ENCODE results near the gene CRYGS. TPM values are rescaled to one million over a fixed set of nuclear protein-coding genes. Genes with fewer than 3 reads are reported as not detected.
A peak's percentile ranks its signal among the peaks of the same experiment; 100 is the strongest.
"Not testable (repeated sequence)": the region's sequence is repeated elsewhere in the genome, so short reads cannot be mapped to it uniquely, and the experiment has no call there.

Gene CRYGS
- polyA plus RNA-seq, 4 donors = 5.3 to 8.0 (median 5.4) TPM

GRCh38 chr3:186564586-186564985 is 20.4 kb upstream of the CRYGS start:
- DNase-seq (ENCODE audit: low read depth in 4 of 4, low spot score in 3 of 4) = no peak

- DNase-seq (ENCODE audit: low read depth in 4 of 4, low spot score in 3 of 4) = no peak
Measured at GRCh38 chr3:186552408-186553031, 8.3 kb upstream of the CRYGS start.

- no peak for DNase-seq (ENCODE audit: low read depth in 4 of 4, low spot score in 3 of 4)
Measured at GRCh38 chr3:186551387-186551786, 7.2 kb upstream of the CRYGS start.

GRCh38 chr3:186549497-186549896 is 5.3 kb upstream of the CRYGS start:
- no peak for DNase-seq (ENCODE audit: low read depth in 4 of 4, low spot score in 3 of 4)

GRCh38 chr3:186540835-186541226 is 3.3 kb downstream of the CRYGS start:
- no peak for DNase-seq (ENCODE audit: low read depth in 4 of 4, low spot score in 3 of 4)

- peak in 3 of 4 donors; percentile 57 to 71 (median 64) for DNase-seq (ENCODE audit: low read depth in 4 of 4, low spot score in 3 of 4)
Measured at GRCh38 chr3:186540221-186540834, 3.9 kb downstream of the CRYGS start.

GRCh38 chr3:186538779-186539178 is 5.4 kb downstream of the CRYGS start:
- no peak for DNase-seq (ENCODE audit: low read depth in 4 of 4, low spot score in 3 of 4)

GRCh38 chr3:186536883-186537844 is 7.0 kb downstream of the CRYGS start:
- no peak for DNase-seq (ENCODE audit: low read depth in 4 of 4, low spot score in 3 of 4)

- no peak for DNase-seq (ENCODE audit: low read depth in 4 of 4, low spot score in 3 of 4)
Measured at GRCh38 chr3:186534113-186534669, 10.0 kb downstream of the CRYGS start.

GRCh38 chr3:186532598-186533072 is 11.5 kb downstream of the CRYGS start:
- no peak for DNase-seq (ENCODE audit: low read depth in 4 of 4, low spot score in 3 of 4)

GRCh38 chr3:186531694-186532093 is 12.5 kb downstream of the CRYGS start:
- not testable (repeated sequence) for DNase-seq (ENCODE audit: low read depth in 4 of 4, low spot score in 3 of 4)

- DNase-seq (ENCODE audit: low read depth in 4 of 4, low spot score in 3 of 4) = no peak
Measured at GRCh38 chr3:186530415-186530814, 13.8 kb downstream of the CRYGS start.

- DNase-seq (ENCODE audit: low read depth in 4 of 4, low spot score in 3 of 4) = no peak
Measured at GRCh38 chr3:186529201-186529999, 14.8 kb downstream of the CRYGS start.

GRCh38 chr3:186526256-186526606 is 17.9 kb downstream of the CRYGS start:
- DNase-seq (ENCODE audit: low read depth in 4 of 4, low spot score in 3 of 4) = no peak

- no peak for DNase-seq (ENCODE audit: low read depth in 4 of 4, low spot score in 3 of 4)
Measured at GRCh38 chr3:186525369-186526255, 18.6 kb downstream of the CRYGS start.

- DNase-seq (ENCODE audit: low read depth in 4 of 4, low spot score in 3 of 4) = no peak
Measured at GRCh38 chr3:186524616-186525015, 19.6 kb downstream of the CRYGS start.

GRCh38 chr3:186523434-186523833 is 20.7 kb downstream of the CRYGS start:
- DNase-seq (ENCODE audit: low read depth in 4 of 4, low spot score in 3 of 4) = no peak

GRCh38 chr3:186523022-186523421 is 21.2 kb downstream of the CRYGS start:
- DNase-seq (ENCODE audit: low read depth in 4 of 4, low spot score in 3 of 4) = no peak
